HG03432 (cell line): Measurements from ENCODE around the gene NOTCH1.
"Not testable (repeated sequence)": the region's sequence is repeated elsewhere in the genome, so short reads cannot be mapped to it uniquely, and the experiment has no call there.

ENCODE experiments used
- ATAC-seq: cut with Tn5 transposase; IDR thresholded peaks from one replicate; pipeline ENCODE4 v1.9.1; 2021; ENCODE audit warnings: mild to moderate bottlenecking, moderate library complexity; ENCODE audit not compliant: unreplicated experiment

The NOTCH1 gene

DNA sequence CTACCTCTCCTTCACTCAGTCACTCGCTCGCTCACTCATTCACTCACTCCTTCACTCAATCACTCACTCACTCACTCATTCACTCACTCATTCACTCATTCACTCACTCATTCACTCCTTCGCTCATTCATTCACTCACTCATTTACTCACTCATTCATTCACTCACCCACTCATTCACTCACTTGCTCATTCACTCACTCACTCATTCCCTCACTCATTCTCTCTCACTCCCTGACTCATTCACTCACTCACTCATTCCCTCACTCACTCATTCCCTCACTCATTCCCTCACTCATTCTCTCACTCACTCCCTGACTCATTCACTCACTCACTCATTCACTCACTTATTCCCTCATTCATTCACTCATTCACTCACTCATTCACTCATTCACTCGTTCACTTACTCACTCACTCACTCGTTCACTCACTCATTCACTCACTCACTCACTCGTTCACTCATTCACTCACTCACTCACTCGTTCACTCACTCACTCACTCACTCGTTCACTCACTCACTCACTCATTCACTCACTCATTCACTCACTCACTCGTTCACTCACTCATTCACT, 33.9 kb upstream of the NOTCH1 start:
- not testable (repeated sequence) for ATAC-seq

DNA sequence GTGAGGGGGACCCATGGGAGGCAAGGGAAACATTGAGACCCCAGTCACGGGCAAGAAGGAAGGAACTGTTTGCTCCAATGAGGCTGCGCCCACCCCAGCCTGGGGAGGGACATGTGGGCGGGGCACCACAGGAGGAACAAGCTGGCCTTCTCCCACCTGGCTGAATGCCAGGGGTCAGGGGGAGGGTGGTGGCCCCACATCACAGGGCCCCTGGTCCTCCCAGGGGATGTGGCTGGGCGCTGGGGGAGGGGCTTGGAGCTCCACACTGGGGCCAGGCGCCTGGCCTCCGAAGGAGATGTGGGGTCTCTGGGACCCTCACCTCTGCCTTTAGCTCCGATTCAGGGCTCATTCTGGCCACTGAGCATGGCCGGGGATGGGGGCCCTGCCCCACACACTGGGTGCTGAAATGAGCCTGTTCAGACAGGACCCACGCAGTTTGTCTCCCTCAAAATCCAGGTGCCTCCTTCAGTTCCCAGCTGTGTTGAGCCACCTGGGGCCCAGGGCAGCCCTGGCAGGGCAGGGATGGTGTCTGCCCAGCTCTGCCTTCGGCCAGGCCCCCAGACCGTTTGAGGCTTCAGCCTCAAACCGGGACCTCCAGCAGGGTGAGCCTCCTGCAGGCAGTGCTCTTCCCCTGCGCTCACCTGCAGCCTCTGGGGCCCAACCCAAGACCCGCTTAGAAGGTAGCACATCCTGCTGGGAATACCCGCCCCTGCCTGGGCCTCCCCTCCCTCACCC, 33.2 kb upstream of the NOTCH1 start:
- ATAC-seq = no peak

DNA sequence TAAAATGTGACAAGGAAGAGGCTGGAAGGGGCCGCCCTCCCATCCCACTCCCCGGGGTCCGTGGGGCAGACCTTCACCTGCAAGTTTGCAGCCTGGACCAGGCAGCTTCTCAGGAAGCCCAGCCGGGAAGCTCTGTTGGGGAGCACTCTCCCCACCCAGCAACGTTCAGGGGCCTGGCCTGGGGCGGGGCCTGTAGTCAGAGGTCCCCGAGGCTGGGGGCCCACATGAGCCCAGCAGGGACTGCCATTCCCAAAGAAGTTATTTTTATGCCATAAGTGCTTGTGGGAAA, 32.7 kb upstream of the NOTCH1 start:
- ATAC-seq = no peak

DNA sequence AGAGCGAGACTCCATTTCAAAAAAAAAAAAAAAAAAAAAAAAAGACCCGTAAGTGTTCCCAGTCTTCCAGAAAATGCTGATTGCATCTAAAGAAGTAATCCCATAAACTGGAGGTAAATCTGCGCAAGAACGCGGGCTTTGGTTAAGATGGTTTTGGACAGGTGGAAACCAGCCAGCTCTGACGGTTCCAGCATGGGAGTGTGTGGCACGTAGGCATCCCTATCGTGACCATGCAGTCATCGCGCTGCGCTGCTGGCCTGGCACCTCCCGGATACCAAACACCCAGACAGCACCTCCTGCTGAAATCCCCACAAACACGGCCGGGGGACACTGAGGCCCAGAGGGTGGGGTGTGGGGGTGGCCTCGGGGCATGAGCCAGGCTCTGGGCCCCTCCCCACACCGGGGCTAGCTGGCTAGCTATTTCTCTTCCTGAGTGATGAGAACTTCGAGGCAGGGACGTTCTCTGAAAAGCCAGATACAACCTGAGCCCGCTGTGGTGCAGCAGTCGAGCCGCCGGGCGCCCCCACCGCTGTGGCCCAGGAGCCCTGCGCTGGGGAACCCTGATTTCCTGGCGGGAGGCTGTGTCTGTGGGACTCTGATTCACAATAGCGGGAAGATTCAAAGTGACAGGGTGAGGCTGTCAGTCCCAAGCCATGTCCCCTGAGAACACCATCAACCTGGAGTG, 32.2 kb upstream of the NOTCH1 start:
- ATAC-seq = no peak

DNA sequence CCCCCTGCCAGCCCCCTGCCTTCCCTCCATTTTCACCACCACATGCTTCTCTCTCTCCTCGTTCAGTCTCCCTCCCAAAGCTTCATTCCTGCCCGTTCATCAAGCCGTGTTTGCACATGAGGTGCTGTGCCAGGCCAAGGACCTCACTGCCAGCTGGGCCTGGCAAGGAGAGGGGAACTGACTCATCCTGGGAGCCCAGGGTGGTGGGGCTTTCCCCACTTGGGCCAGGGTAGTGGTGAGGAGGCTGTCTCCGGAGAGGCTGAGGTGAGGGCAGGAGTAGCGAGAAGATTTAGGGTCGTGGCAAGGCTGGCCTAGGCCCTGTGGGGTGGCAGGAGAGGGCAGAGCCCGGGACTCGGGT, 30.4 kb upstream of the NOTCH1 start:
- peak; percentile 49 for ATAC-seq

DNA sequence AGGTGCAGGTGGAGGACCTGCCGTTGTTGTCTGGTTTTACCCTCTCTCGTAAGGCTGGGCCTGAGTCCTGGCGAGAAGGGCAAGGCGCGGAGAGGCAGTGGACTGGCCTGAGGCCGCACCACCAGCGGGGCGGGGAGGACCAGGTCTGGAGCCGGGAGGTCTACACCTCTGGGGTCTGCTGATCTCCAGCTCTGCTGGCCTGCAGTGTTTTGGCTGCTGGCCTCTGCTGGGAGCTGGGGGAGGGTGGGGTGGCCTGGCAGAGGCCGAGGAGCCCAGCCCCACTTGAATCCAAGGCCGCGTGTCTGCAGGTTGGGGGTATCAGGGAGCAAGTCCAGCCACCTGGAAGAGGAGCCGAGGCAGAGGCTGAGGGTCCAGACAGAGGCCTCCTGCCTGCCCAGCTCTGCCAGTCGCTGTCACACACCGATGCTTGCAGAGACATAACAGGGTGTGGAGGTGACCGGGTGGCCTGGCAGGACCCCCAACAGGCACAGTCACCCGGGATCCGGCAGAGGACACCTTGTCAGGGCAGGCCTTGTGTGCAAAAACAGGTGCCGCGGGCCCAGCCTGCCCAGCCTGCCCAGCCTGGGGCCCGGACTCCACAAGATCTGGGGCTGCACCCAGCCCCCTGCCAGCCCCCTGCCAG, 29.9 kb upstream of the NOTCH1 start:
- ATAC-seq = no peak

DNA sequence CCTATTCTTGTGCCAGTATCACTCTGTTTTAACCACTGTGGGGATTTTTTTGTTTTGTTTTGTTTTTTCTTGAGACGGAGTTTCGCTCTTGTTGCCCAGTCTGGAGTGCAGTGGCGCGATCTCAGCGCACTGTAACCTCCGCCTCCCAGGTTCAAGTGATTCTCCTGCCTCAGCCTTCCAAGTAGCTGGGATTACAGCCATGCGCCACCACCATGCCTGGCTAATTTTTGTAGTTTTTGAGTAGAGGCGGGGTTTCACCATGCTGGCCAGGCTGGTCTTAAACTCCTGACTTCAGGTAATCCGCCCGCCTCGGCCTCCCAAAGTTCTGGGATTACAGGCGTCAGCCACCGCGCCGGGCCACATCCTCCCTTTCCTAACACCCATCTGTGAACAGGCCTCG, 28.8 kb upstream of the NOTCH1 start:
- not testable (repeated sequence) for ATAC-seq

DNA sequence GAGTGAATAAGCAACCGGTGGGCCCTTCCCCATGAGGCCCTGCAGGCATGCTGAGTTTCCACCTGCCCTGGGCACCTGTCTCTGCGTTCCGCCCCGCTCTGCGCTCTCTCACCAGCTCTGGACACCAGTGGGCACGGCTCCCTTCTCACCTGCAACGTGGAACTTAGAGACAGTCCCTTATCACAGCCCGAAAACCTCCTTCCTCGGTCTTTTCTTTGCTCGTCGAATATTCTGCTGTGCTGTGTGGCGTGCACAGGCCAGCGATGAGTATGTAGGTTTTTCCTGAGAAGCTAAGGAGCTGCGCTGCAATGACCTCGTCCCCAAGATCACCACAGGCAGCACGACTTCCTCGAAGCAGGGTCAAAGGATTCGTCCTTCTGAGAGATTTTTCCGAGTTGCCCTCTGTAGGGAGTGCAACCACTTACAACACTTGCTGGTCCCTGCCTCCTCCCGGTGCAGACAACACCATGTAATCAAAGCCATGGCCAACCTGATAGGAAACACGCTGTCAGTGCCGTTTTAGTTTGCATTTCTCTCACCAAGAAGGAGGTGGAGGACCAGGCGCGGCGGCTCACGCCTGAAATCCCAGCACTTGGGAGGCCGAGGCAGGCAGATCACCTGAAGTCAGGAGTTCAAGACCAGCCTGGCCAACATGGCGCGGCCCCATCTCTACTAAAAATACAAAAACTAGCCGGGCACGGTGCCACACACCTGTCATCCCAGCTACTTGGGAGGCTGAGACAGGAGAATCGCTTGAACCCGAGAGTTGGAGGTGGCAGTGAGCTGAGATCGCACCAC, 27.2 kb upstream of the NOTCH1 start:
- ATAC-seq = no peak

DNA sequence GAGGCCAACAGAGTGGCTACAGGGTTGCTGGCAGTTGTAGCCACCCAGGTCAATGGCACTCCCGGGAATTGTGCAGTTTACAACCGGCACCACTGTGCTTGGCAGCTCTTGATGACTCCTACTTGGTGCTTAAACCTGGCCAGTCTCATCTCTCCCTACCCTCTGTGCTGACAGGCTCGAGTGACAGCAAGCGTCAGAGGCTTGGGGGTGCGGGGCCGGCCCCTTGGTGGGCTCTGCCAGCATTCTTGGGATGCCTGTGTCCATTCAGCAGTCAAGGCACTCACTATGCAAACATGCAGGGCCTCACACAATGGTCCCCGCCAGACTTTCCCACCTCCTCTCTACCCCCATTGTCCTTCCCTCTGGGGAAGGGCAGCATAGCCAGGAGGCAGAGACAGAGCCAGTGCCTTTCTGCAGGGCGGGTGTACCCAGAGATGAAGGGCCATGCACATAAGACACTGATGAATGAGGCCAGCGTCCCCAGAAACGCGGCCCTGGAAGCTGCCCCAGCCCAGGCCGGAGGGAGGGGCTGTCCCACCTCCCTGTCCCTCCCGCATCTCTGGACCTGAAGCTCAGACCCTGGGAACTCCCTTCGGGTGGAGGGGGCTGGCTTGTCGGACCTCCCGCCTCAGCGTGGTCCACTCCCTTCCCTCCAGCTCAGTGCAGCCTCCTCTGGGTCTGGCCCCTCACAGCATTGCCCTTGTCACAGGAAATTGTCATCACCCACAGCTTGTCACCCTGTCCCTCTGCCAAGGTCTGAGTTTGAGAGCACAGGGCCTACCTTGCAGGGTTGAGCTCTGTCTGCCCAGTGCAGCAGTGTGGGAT, 26.4 kb upstream of the NOTCH1 start:
- no peak for ATAC-seq

DNA sequence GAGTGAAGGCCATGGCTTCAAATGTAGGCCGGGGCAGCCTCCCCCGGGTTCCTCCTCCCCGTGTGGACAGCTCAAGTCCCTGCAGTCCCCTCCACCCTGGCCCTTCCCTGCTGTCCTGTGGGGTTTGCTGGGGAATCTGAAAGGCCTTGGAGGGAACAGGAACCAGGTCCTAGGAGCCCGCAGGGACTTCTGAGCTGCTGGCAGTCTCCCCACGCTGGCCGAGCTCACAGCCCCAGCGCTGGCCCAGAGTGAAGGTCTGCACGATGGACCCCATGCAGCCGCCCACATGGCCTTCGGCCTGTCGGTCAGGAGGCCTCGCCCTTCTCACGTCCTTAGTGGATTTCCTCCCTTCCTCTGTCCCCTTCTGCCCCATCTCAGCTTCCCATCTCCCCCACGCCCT, 25.7 kb upstream of the NOTCH1 start:
- no peak for ATAC-seq

DNA sequence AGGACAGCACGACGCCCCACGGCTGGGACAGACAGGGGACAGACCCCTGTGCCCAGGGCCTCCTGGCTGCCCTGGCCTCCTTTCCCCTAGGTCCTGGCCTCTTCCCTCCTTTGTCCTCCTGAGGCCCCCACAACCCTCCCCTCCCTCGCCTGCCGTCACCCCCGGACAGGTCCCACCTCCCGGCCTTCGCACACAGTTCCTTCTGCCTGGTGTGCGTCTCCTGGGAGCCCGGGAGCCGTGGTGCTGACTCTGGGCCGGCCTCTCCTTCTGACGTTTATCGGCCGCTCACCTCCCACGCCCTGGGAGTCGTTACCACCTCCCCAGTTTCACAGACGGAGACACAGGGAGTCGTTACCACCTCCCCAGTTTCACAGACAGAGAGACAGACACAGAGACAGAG, 25.1 kb upstream of the NOTCH1 start:
- ATAC-seq = no peak

DNA sequence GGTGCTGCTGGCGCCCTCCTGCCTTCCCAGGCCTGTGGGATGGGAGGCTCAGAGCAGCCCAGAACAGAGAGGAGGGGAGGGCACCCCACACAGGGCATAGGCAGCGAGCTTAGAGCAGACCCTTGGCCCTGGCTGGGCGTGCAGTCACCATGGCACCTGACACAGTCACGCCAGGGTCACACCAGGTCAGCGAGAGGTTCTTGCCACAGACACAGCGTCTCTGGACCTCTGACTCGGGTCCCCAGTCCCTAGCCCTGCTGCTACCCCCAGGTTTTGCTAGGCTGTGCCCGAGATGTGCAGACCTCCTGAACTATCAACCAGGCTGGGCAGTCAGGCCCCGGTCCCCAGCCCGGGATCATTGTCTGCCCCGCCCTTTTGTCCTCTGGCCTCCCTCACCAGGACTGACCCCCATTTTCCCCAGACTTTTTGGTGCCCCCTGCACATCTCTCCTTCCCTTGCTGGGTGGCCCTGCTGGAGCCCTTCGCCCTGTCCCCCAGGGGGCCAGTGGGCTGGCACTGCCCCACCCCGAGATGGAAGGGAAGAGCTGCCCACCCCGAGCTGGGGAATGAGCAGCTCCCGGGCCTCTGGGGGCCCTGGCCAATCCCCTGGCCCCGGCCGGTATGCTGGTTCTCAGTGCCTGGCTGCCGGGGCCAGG, 24.5 kb upstream of the NOTCH1 start:
- no peak for ATAC-seq

DNA sequence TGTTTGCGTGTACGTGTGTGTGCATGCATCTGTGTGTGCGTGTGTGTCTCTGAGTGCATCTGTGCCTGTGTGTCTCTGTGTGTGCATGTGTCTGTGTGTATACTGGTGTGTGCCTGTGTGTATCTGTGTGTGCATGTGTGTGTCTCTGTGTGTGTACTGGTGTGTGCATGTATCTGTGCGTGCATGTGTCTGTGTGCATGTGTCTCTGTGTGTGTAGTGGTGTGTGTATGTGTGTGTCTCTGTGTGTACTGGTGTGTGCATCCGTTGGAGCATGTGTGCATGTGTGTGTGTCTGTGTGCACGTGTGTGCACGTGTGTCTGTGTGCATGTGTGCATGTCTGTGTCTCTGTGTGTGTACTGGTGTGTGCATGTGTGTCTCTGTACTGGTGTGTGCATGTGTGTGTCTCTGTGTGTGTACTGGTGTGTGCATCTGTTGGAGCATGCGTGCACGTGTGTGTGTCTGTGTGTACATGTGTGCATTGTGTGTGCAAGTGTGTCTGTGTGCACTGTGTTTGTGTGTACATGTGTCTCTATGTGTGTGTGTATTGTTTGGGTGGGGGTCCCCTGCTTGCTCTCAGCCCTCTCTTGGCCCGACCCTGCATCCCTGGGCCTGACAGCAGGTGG, 23.8 kb upstream of the NOTCH1 start:
- ATAC-seq = no peak

DNA sequence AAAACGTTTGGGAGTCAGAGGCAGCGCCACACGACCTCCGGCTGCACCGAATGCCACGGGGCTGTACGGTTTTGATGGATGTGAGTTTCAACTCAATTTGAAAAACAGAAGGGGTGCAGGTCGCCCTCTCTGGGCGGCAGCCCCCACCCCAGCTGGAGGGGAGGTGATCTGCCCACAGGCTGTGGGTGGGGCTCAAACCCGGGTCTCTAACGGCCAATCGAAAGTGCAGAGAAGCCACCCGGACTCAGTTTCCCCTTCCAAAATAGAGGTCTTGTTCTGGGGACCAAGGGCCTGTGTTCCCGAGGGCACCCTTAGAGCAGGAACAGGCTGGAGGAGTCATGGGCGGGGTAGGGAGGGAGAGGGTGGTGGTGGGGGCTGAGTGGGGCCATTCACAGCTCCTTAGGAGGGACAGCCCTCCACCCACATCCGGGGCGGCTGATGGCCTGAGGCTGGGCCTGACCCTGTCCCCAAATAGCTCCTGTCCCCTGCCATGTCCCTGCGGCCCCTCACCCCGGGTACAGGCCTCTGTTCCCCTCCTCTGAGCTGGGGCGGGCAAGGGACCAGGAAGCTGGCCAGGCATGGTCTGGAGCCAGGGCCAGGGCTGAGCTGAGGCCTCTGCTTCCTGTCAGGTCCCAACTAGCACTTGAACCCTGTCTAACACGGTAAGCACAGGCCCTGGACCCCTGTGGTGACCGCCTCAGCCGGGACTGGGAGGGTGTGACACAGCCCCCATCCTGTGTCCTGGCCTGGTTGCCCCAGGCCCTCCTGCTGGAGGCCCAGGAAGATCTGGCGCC, 22.6 kb upstream of the NOTCH1 start:
- ATAC-seq = no peak

DNA sequence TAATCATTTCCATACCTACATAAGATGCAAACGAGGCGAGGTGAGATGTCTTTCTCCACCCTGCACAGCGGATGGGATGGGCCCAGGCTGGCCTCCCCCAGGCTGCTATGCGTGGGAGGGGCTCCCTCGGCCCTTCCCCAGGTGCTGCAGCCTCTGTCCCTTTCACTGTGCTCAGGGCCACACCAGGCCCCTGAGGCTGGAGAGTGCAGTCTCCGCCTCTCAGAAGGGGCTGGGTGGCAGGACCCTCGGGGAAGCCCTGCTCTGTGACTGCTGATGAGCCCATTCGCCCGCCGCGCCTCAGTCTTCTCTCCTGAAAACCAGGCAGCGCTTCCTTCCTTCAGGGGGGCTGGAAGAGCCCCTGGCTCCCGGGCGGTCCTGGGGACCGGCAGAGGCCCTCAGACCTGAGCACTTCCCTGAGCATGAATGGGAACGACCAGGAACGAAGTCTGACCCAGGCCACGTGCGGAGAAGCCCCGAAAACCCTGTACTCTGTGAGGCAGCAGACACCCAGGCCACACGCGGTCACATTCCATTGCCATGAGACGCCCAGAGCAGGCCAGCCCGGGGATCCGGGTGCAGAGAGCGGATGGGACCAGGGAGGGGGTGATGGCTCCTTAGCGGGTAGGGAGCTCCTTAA, 21.9 kb upstream of the NOTCH1 start:
- ATAC-seq = no peak

DNA sequence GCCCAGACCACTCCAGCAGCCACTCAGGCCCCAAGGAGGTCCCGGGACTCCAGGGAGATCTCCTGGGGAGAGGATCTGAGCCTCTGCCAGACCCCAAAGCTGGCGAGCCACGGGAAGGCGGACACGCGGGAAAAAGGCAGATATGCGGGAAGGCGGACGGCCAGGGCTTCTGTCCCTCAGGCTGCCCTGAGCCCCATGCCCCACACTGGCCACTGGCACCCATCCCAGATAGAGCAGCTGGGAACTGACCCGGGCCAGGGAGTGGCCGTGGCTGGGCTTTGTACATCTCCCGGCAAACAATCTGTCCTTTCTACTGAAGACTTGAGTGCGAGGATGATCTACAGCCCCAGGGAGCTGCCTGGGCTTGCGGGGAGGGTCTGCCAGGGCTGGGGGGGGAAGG, 21.1 kb upstream of the NOTCH1 start:
- no peak for ATAC-seq

DNA sequence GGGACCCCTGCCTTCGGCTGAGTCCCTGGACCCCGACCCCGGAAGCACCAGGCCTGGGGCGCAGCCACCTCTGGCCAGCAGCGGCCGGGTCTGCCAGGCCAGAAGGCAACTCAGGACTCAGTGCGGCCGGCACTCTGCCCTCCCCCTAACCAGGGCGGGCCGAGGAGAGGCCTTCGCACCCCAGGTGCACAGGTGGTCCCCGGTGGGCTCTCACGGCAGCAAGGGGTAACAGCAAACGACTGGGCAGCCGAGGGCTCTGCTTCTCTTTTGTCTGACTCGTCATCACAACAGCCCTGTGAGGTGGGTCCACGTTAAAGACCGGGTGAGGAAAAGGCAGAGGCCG, 20.7 kb upstream of the NOTCH1 start:
- ATAC-seq = no peak
